Psoas muscle (tissue), 8 donors: ENCODE data around the gene PHF23. TPM values are rescaled to one million over a fixed set of nuclear protein-coding genes. Genes with fewer than 3 reads are reported as not detected.
A peak's percentile ranks its signal among the peaks of the same experiment; 100 is the strongest.

Experiments used
- ATAC-seq, 4 donors: fragments of 200-7000 bp; cut with Tn5 transposase; one replicate each; pipeline ENCODE4 v1.9.1; 2020; ENCODE audit warnings: moderate library complexity in 3 of 4, mild to moderate bottlenecking in 2 of 4
- DNase-seq, 2 donors: peaks; one replicate each; pipeline ENCODE4 v3.0.0-alpha.2; 2020
- H3K27ac ChIP-seq: fragments of 200-600 bp; one replicate; pipeline ENCODE4 v1.8.0; 2022
- H3K27me3 ChIP-seq, 3 donors: fragments of 200-600 bp in 1 of 3; one replicate each; pipeline versions ENCODE4 v1.6.1 to v1.8.0; 2013 to 2022; ENCODE audit warnings: low read length in 2 of 3, mild to moderate bottlenecking in 2 of 3, moderate library complexity in 1 of 3; ENCODE audit not compliant: insufficient read depth in 3 of 3
- H3K36me3 ChIP-seq, 2 donors: fragments of 200-600 bp in 1 of 2; one replicate each; pipeline versions ENCODE4 v1.6.1 to v1.8.0; 2013 to 2022; ENCODE audit warnings: low read depth in 1 of 2, mild to moderate bottlenecking in 1 of 2, moderate library complexity in 1 of 2; ENCODE audit not compliant: insufficient read depth in 1 of 2
- H3K4me1 ChIP-seq: fragments of 200-600 bp; one replicate; pipeline ENCODE4 v1.8.0; 2022
- H3K4me3 ChIP-seq: fragments of 200-600 bp; one replicate; pipeline ENCODE4 v1.8.0; 2022; ENCODE audit warnings: mild to moderate bottlenecking
- H3K9me3 ChIP-seq: fragments of 200-600 bp; one replicate; pipeline ENCODE4 v1.8.0; 2022
- CTCF ChIP-seq: fragments of 200-600 bp; IDR thresholded peaks from one replicate; pipeline ENCODE4 v1.8.0; 2022; ENCODE audit warnings: antibody characterized with exemption
- WGBS, 3 donors: extraction: QIAGEN DNeasy Blood & Tissue Kit; methylation state at CpG; one replicate each; pipeline versions ENCODE4 v1.1.6 to v1.1.7; 2013; 5-methylcytosine and 5-hydroxymethylcytosine counted together
- intact Hi-C, 2 donors: fragments of 100-400 bp; cut with DNase I; formaldehyde crosslinking; loops; one replicate each; pipeline versions ENCODE4 v1.11.0 to v1.14.2; 2022
- polyA plus RNA-seq, 3 donors: library from polyadenylated mRNA; stranded (reverse); fragments of 200-250 nt; gene quantifications; one replicate each; pipeline ENCODE4 v1.2.3, GENCODE V29; 2013
- total RNA-seq, 4 donors: library from RNA; stranded (reverse); fragmentation: NEBNext Ultra II Directional in 2 of 4; extraction: Animal tissue kit (Norgen Biotek cat#: 25700) in 2 of 4; gene quantifications; one replicate each; pipeline versions ENCODE4 v1.2.1 to v1.2.4, GENCODE V29; 2021 to 2023
- donor health status: healthy with polysubstance abuse.
- donor health status: DM: no; HTN: no; CAD: no; lungs with moderate emphysema.
- donor health status: Bipolar disorder and iron deficiency.
- donor health status: healthy.
- donor health status: DM: yes; HTN: yes; CAD: no.
- donor health status: DM: no; HTN: no; CAD: no.
- donor health status: DM: no; HTN: no; CAD: no.
- donor health status: DM: yes; HTN: yes; CAD: no.

The PHF23 gene
- total and polyA plus RNA-seq, 7 donors: 20.9 to 43.3 (median 28.2) TPM

GRCh38 chr17:7219229-7219811 lies 19.9 kb downstream of the PHF23 start:
- Histone ChIP-seq H3K36me3 (peaks cover 2 to 38% of the 10 kb centered on the region in 2 donors), H3K4me3 (peak overlapping the region; percentile 98), H3K4me1 (peaks cover 38% of the 10 kb centered on the region), H3K27ac (peak overlapping the region; percentile 99), H3K9me3 (no peaks in the 10 kb centered on the region), H3K27me3 (no peaks in the 10 kb centered on the region)
- 15 to 17% (median 15%) methylated on average over 12 of the region's 12 CpGs for WGBS, 3 donors
- TF ChIP-seq CTCF: no peak
- intact Hi-C loops: no loop called here
- DNase-seq: peak in 1 of 2 donors; percentile 6
- ATAC-seq: no peak

- Histone ChIP-seq H3K27ac (no peak overlapping the region), H3K36me3 (peaks cover under 1 to 32% of the 10 kb centered on the region in 2 donors), H3K4me1 (peaks cover 33% of the 10 kb centered on the region), H3K4me3 (peak overlapping the region; percentile 98), H3K9me3 (no peaks in the 10 kb centered on the region), H3K27me3 (peaks cover 0 to under 1% (median 0%) of the 10 kb centered on the region in 3 donors)
- no peak for TF ChIP-seq CTCF
- intact Hi-C loops: no loop called here
- ATAC-seq: no peak
- 56 to 70% (median 64%) methylated on average over 6 of the region's 6 CpGs for WGBS, 3 donors
- peak; percentile 12 to 48 for DNase-seq
Observed at GRCh38 chr17:7218758-7219157, 20.5 kb downstream of the PHF23 start.

GRCh38 chr17:7218166-7218565 lies 21.1 kb downstream of the PHF23 start:
- TF ChIP-seq CTCF: no peak
- peaks cover 0 to 6% (median 0%) of the 10 kb centered on the region in 3 donors for H3K27me3 ChIP-seq
- peak overlapping the region; percentile 50 for H3K4me3 ChIP-seq
- DNase-seq (peak in 1 of 2 donors; percentile 31), ATAC-seq (no peak)
- peak overlapping the region; percentile 53 for H3K27ac ChIP-seq
- peaks cover 32% of the 10 kb centered on the region for H3K4me1 ChIP-seq
- intact Hi-C loops: no loop called here
- peaks cover 0 to 26% of the 10 kb centered on the region in 2 donors for H3K36me3 ChIP-seq
- WGBS, 3 donors: 57 to 75% (median 65%) methylated on average over 6 of the region's 6 CpGs
- H3K9me3 ChIP-seq: no peaks in the 10 kb centered on the region

GRCh38 chr17:7217113-7217987 lies 21.9 kb downstream of the PHF23 start:
- Histone ChIP-seq H3K4me3 (peak overlapping the region; percentile 50), H3K4me1 (peaks cover 26% of the 10 kb centered on the region), H3K27me3 (peaks cover 0 to 13% (median 0%) of the 10 kb centered on the region in 3 donors), H3K9me3 (no peaks in the 10 kb centered on the region), H3K27ac (peak overlapping the region; percentile 53), H3K36me3 (peaks cover 0 to 18% of the 10 kb centered on the region in 2 donors)
- TF ChIP-seq CTCF: no peak
- intact Hi-C loops: no loop called here
- no peak for ATAC-seq
- DNase-seq: peak; percentile 47 to 70
- 4 to 8% (median 5%) methylated on average over 20 to 32 of the region's 32 CpGs for WGBS, 3 donors
